Erythroblast (primary cell): ENCODE data around the gene FAM170B.

ENCODE experiments used
- GATA1 ChIP-seq: IDR thresholded peaks from 2 replicates; pipeline ENCODE4 v1.6.1; 2011; ENCODE audit warnings: low read depth, mild to moderate bottlenecking, control low read depth, low read length, moderate library complexity
- POLR2A ChIP-seq: IDR thresholded peaks from 2 replicates; pipeline ENCODE4 v1.6.1; 2011; ENCODE audit warnings: mild to moderate bottlenecking, low read length

GRCh38 chr10:49162761-49163310 lies 29.0 kb upstream of the FAM170B start:
- TF ChIP-seq POLR2A: no peak
- no peak for TF ChIP-seq GATA1
